MCF 10A (cell line): Measurements from ENCODE around the gene FBXL20. TPM values are rescaled to one million over a fixed set of nuclear protein-coding genes. Genes with fewer than 3 reads are reported as not detected.

Source experiments
- Bru-seq: library from RNA; stranded (reverse); fragments of 400-500 nt; gene quantifications from one replicate; lab custom pipeline; 2021; lab: Mats Ljungman, UMichigan
- BruChase-seq, 2 experiments: library from RNA; stranded (reverse); fragments of 400-500 nt; gene quantifications; one replicate each; lab custom pipeline; 2021; lab: Mats Ljungman, UMichigan
- BruUV-seq: library from RNA; stranded (reverse); fragments of 400-500 nt; replicated peaks from 2 replicates; lab custom pipeline; 2021; lab: Mats Ljungman, UMichigan
- CTCF ChIA-PET: fragments of 300-600 bp; sonication (Branson Sonifier 250); formaldehyde crosslinking; extraction: SDS; loops from one replicate; lab custom pipeline; 2021; ENCODE audit warnings: antibody characterized with exemption, inconsistent platforms; lab: Yijun Ruan, JAX
- POLR2A ChIA-PET: fragments of 300-600, 350-650 bp; sonication (Branson Sonifier 250); formaldehyde crosslinking; extraction: SDS; loops from one replicate; lab custom pipeline; 2020; ENCODE audit warnings: antibody characterized with exemption, inconsistent platforms; lab: Yijun Ruan, JAX
- DNase-seq: peaks from one replicate; pipeline ENCODE4 v3.0.0-alpha.2; 2018; ENCODE audit not compliant: unreplicated experiment
- H3K27ac Mint-ChIP-seq: one replicate; pipeline ENCODE4 v1.8.0; 2022; ENCODE audit warnings: mild to moderate bottlenecking, low read depth, mixed read lengths; ENCODE audit not compliant: unreplicated experiment
- H3K27me3 Mint-ChIP-seq: one replicate; pipeline ENCODE4 v1.8.0; 2022; ENCODE audit warnings: mixed read lengths; ENCODE audit not compliant: insufficient read depth, unreplicated experiment
- H3K36me3 Mint-ChIP-seq: one replicate; pipeline ENCODE4 v1.8.0; 2022; ENCODE audit warnings: mild to moderate bottlenecking, moderate library complexity, mixed read lengths; ENCODE audit not compliant: insufficient read depth, unreplicated experiment
- H3K4me1 Mint-ChIP-seq: one replicate; pipeline ENCODE4 v1.8.0; 2022; ENCODE audit warnings: mixed read lengths; ENCODE audit not compliant: insufficient read depth, unreplicated experiment
- H3K4me3 Mint-ChIP-seq: one replicate; pipeline ENCODE4 v1.8.0; 2022; ENCODE audit warnings: mild to moderate bottlenecking, moderate library complexity, mixed read lengths; ENCODE audit not compliant: unreplicated experiment
- H3K9me3 Mint-ChIP-seq: one replicate; pipeline ENCODE4 v1.8.0; 2022; ENCODE audit warnings: mixed read lengths; ENCODE audit not compliant: unreplicated experiment
- intact Hi-C: fragments of 100-400 bp; cut with micrococcal nuclease; formaldehyde crosslinking; loops from 2 replicates; pipeline ENCODE4 v1.14.1; 2022
- long read RNA-seq: library from polyadenylated mRNA; stranded (forward); transcript quantifications from one replicate; pipeline ENCODE4 v2.0.0, GENCODE V29; 2022
- total RNA-seq: library from RNA; stranded (reverse); gene quantifications from 2 replicates; pipeline ENCODE4 v1.2.3, GENCODE V29; 2022
- TF ChIP-seq, protein P1 (sequence below): fragments of 200-600 bp; IDR thresholded peaks from one replicate; pipeline ENCODE4 v1.8.0; 2022; ENCODE audit warnings: antibody characterized with exemption, mild to moderate bottlenecking; ENCODE audit not compliant: unreplicated experiment

Gene FBXL20, protein sequence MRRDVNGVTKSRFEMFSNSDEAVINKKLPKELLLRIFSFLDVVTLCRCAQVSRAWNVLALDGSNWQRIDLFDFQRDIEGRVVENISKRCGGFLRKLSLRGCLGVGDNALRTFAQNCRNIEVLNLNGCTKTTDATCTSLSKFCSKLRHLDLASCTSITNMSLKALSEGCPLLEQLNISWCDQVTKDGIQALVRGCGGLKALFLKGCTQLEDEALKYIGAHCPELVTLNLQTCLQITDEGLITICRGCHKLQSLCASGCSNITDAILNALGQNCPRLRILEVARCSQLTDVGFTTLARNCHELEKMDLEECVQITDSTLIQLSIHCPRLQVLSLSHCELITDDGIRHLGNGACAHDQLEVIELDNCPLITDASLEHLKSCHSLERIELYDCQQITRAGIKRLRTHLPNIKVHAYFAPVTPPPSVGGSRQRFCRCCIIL
- total RNA-seq: 13.4 and 16.2 TPM in 2 replicates
- percentile 60 among the genes with signal in this experiment for Bru-seq, nascent RNA
- percentile 72 among the genes with signal in this experiment for BruChase-seq, experiment 1, labeled RNA remaining after a 6-hour chase
- percentile 61 among the genes with signal in this experiment for BruChase-seq, experiment 2, labeled RNA remaining after a 2-hour chase
- long read RNA-seq, full-length matches to known transcripts: 29 of 38 reads
- long read RNA-seq, partial matches to known transcripts: 1 of 38 reads
- long read RNA-seq, other reads (novel, unspliced or antisense): 8 of 38 reads

DNA sequence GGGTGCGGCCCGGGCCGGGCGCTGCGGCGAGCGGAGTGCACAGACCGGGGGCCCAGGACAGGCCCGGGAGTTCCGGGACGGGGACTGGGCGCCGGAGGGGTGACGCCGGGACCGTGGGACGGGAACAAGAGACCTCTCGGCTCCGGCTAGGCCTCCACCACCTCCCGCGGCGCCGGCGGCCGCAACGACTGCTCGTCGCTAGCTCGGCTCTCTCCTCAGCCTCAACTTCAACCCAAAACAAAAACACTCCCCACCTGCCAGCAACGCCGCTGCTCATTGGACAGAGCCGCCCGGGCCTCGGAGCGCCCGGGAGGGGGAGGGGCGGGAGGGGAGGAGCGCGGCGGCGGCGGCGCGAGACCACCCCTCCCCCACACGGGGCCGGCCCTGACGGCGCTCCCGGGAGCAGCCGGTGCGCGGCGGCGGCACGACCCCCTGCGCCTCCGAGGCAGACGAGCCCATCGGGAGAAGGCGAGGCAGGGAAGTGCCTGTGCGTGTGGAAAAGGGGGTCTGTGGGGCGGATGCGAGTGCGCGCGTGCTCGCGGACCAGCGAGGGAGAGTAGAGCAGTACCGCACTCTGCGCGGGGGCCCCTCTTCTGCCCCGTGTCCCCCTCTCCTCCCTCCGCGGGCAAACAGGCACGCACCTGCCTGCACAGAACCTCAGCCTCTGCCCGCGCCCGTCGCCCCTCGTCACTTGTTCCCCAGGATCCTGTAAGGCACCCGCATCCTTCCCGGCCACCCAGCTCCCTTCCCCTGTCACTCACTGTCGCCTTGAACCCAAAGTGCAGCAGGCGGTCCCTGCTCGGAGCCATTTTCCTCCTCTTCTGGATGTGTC, at the start of gene FBXL20:
Gene FBXL20, minus strand, starts transcription at position 215 of the 832 bp plus-strand sequence. CDS start 224 bp downstream, outside the sequence.
- Mint-ChIP-seq H3K27ac (peak within 1 kb of the TSS; percentile 93), H3K36me3 (peaks cover 13% of the 10 kb centered on the region), H3K4me3 (peak within 1 kb of the TSS; percentile 87), H3K9me3 (no peaks in the 10 kb centered on the region), H3K27me3 (no peaks in the 10 kb centered on the region), H3K4me1 (peaks cover 22% of the 10 kb centered on the region)
- no TSS peak for BruUV-seq
- DNase-seq: peak; percentile 92
- intact Hi-C loops: loop anchor here (5.0 kb wide), 1 partner anchor 194 kb away; no protein-coding TSS in a partner anchor
- TF ChIP-seq, protein P1, sequence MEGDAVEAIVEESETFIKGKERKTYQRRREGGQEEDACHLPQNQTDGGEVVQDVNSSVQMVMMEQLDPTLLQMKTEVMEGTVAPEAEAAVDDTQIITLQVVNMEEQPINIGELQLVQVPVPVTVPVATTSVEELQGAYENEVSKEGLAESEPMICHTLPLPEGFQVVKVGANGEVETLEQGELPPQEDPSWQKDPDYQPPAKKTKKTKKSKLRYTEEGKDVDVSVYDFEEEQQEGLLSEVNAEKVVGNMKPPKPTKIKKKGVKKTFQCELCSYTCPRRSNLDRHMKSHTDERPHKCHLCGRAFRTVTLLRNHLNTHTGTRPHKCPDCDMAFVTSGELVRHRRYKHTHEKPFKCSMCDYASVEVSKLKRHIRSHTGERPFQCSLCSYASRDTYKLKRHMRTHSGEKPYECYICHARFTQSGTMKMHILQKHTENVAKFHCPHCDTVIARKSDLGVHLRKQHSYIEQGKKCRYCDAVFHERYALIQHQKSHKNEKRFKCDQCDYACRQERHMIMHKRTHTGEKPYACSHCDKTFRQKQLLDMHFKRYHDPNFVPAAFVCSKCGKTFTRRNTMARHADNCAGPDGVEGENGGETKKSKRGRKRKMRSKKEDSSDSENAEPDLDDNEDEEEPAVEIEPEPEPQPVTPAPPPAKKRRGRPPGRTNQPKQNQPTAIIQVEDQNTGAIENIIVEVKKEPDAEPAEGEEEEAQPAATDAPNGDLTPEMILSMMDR: no peak
- CTCF ChIA-PET: interaction anchor here (2.0 kb wide), 1 partner anchor 157 kb away, joined by 7 read pairs; no protein-coding TSS in a partner anchor
- POLR2A ChIA-PET: interaction anchor here (0.6 to 6.3 kb wide), 20 partner anchors 8 to 699 kb away, joined by 3 to 66 read pairs (median 4); partner anchors contain the start of genes CDK12, MED1 and RPL19

DNA sequence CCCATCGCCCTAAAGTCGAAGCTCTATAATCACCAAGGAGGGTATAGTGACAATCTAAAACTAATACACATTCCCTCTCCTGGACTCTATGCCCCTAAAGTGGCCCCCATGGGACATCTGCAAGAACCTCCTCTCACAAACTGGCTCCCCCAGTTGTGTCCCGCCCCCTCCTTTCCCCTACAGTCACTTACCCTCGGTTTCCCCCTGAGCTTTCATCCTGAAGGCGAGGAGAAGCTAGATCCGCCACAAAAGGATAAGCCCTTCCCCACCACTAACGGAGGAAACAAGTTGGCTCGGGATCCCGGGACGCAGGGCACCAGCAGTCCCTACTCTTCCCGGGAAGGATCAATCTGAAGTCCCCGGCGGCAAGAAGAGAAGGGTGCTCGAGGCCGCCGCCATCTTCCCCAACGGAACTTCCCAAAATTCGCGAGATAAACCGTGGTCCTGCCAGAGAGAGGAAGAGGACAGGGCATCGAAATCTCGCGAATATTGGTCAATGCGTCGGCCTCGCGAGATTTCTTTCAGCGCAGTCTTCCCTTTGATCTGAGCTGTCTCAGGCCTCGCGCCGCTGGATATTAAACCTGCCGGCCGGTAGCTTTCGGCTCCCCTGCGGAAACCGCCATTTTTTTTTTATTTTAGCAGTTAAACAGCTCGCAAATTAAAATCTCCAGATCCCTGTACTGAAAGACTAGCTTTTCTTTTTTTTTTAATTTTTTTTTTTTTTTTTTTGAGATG, 49.6 kb upstream of the FBXL20 start, which contains the start of gene MED1:
Gene MED1, minus strand, starts transcription at position 417 of the 735 bp plus-strand sequence. Its CDS starts 201 bp downstream, at position 216.
- no peaks in the 10 kb centered on the region for H3K27me3 Mint-ChIP-seq

DNA sequence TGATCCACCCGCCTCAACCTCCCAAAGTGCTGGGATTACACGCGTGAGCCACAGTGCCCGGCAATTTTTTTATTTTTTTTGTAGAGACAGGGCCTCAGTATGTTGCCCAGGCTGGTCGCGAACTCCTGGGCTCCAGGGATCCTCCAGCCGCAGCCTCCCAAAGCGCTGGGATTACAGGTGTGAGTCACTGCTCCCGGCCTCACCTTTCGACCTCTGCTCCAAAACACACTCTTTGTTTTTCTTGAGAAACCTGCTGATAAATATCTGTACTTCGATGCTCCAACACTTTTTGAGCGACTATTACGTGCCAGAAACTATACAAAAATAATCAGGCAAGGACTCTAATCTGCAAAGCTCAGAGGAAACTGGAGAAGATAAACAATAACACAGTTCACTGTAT, 48.6 kb upstream of the FBXL20 start:
- no peaks in the 10 kb centered on the region for H3K4me1 Mint-ChIP-seq
- POLR2A ChIA-PET: interaction anchor here (0.8 to 5.6 kb wide), 11 partner anchors 11 to 597 kb away, joined by 3 to 228 read pairs (median 5); partner anchors contain the start of genes CDK12, FBXL20, RPL19 and RPL23
- H3K36me3 Mint-ChIP-seq: peaks cover 55% of the 10 kb centered on the region
- intact Hi-C loops: no loop called here
- H3K9me3 Mint-ChIP-seq: no peaks in the 10 kb centered on the region
- CTCF ChIA-PET: interaction anchor here (1.1 to 1.8 kb wide), 3 partner anchors 10 to 171 kb away, joined by 3 to 7 read pairs (median 3); no protein-coding TSS in a partner anchor
- DNase-seq: peak; percentile 16
- no peaks in the 10 kb centered on the region for H3K27me3 Mint-ChIP-seq
- TF ChIP-seq, protein P1: no peak
- peak overlapping the region; percentile 98 for H3K4me3 Mint-ChIP-seq
- no TSS peak for BruUV-seq
- peak overlapping the region; percentile 99 for H3K27ac Mint-ChIP-seq

More for the DNA sequence above, 49.6 kb upstream of the FBXL20 start, which contains the start of gene MED1:
- H3K4me1 Mint-ChIP-seq: no peaks in the 10 kb centered on the region
- H3K36me3 Mint-ChIP-seq: peaks cover 46% of the 10 kb centered on the region
- CTCF ChIA-PET: interaction anchor here (0.7 to 1.3 kb wide), 5 partner anchors 10 to 244 kb away, joined by 3 read pairs; partner anchors contain the start of gene CDK12
- peak within 1 kb of the TSS; percentile 99 for H3K27ac Mint-ChIP-seq
- intact Hi-C loops: no loop called here
- TF ChIP-seq, protein P1: no peak
- BruUV-seq: no TSS peak
- H3K9me3 Mint-ChIP-seq: no peaks in the 10 kb centered on the region
- peak; percentile 99 for DNase-seq
- peak within 1 kb of the TSS; percentile 98 for H3K4me3 Mint-ChIP-seq
- POLR2A ChIA-PET: interaction anchor here (0.6 to 5.6 kb wide), 17 partner anchors 11 to 598 kb away, joined by 3 to 228 read pairs (median 4); partner anchors contain the start of genes CDK12, FBXL20, RPL19 and RPL23
